GM12878 (cell line): ENCODE measurements around the gene USP31. TPM values are rescaled to one million over a fixed set of nuclear protein-coding genes. Genes with fewer than 3 reads are reported as not detected.
A peak's percentile ranks its signal among the peaks of the same experiment; 100 is the strongest.

Experiments used
- ATAC-seq: fragments of 200-7000 bp; cut with Tn5 transposase; 3 replicates; pipeline ENCODE4 v1.9.1; 2020; ENCODE audit warnings: mild to moderate bottlenecking, moderate library complexity
- BruUV-seq: library from RNA; stranded (reverse); fragments of 400-500 nt; replicated peaks from 2 replicates; lab custom pipeline; 2021; lab: Mats Ljungman, UMichigan
- CTCF ChIA-PET: fragments of 300-600 bp; sonication (Branson Sonifier 250); formaldehyde crosslinking; extraction: SDS; loops from one replicate; lab custom pipeline; 2021; ENCODE audit warnings: inconsistent platforms; lab: Yijun Ruan, JAX
- POLR2A ChIA-PET: fragments of 350-600 bp; formaldehyde crosslinking; extraction: SDS; loops from one replicate; lab custom pipeline; 2021; ENCODE audit warnings: inconsistent platforms; lab: Charles Lee
- RAD21 ChIA-PET: fragments of 300-600 bp; sonication (Branson Sonifier 250); formaldehyde crosslinking; loops from one replicate; lab custom pipeline; 2023; ENCODE audit warnings: antibody characterized with exemption; ENCODE audit not compliant: unreplicated experiment; lab: Charles Lee
- SMC1A ChIA-PET: fragments of 300-600 bp; sonication (Branson Sonifier 250); formaldehyde crosslinking; loops from one replicate; lab custom pipeline; 2023; ENCODE audit not compliant: unreplicated experiment, uncharacterized antibody; lab: Charles Lee
- DNase-seq: peaks from one replicate; pipeline ENCODE4 v3.0.0-alpha.2; 2011; ENCODE audit warnings: low read depth, low spot score
- FAIRE-seq: peaks from 3 replicates; lab custom pipeline; 2011; peaks lifted over from hg19 to GRCh38; lab: Jason Lieb, UNC
- H2AFZ ChIP-seq: 2 replicates; pipeline ENCODE4 v1.6.0; 2011; ENCODE audit warnings: low read depth, low read length, control low read depth; ENCODE audit not compliant: control insufficient read depth
- H3K27ac ChIP-seq: 2 replicates; pipeline ENCODE4 v1.5.1; 2011; ENCODE audit warnings: control low read depth; ENCODE audit not compliant: control insufficient read depth, insufficient read depth
- H3K27me3 ChIP-seq, 2 experiments: replicated peaks in 1 of 2; 2 replicates each; pipeline versions ENCODE4 v1.6.0 to v1.6.1; 2011; ENCODE audit warnings: low read length in 1 of 2; ENCODE audit not compliant: control insufficient read depth in 2 of 2, insufficient read depth in 2 of 2
- H3K36me3 ChIP-seq, 2 experiments: 2 replicates each; pipeline ENCODE4 v1.5.1; 2011; ENCODE audit warnings: low read length in 1 of 2; ENCODE audit not compliant: control insufficient read depth in 2 of 2, insufficient read depth in 2 of 2
- H3K4me1 ChIP-seq: 2 replicates; pipeline ENCODE4 v1.6.1; 2011; ENCODE audit warnings: mild to moderate bottlenecking, low read length, moderate library complexity, mixed read lengths; ENCODE audit not compliant: control insufficient read depth, insufficient read depth
- H3K4me2 ChIP-seq: 2 replicates; pipeline ENCODE4 v1.6.0; 2011; ENCODE audit warnings: control low read depth; ENCODE audit not compliant: control insufficient read depth, insufficient read depth
- H3K4me3 ChIP-seq: fragments of 200-600 bp; sonication (generic); 2 replicates; pipeline ENCODE4 v1.5.1; 2016
- H3K79me2 ChIP-seq: 2 replicates; pipeline ENCODE4 v1.6.0; 2011; ENCODE audit warnings: low read length; ENCODE audit not compliant: control insufficient read depth, insufficient read depth
- H3K9ac ChIP-seq: 2 replicates; pipeline ENCODE4 v1.8.0; 2011; ENCODE audit warnings: low read length, control low read depth, mixed read lengths; ENCODE audit not compliant: control insufficient read depth, insufficient read depth
- H3K9me3 ChIP-seq: replicated peaks from 3 replicates; pipeline ENCODE4 v1.5.1; 2011; ENCODE audit warnings: mild to moderate bottlenecking, low read length; ENCODE audit not compliant: control insufficient read depth, insufficient read depth
- H4K20me1 ChIP-seq: 2 replicates; pipeline ENCODE4 v1.6.0; 2011; ENCODE audit not compliant: control insufficient read depth, insufficient read depth
- BCLAF1 ChIP-seq: fragments of 450-650 bp; IDR thresholded peaks from 2 replicates; pipeline ENCODE4 v1.6.1; 2017; ENCODE audit warnings: antibody characterized with exemption, mild to moderate bottlenecking, moderate library complexity
- ETV6 ChIP-seq, 2 experiments: fragments of 450-650 bp in 1 of 2; IDR thresholded peaks in 1 of 2; conservative IDR thresholded peaks in 1 of 2; 2 replicates each; pipeline ENCODE4 v1.6.1; 2014; ENCODE audit warnings: antibody characterized with exemption in 1 of 2, borderline replicate concordance in 1 of 2, low read depth in 1 of 2, mild to moderate bottlenecking in 1 of 2, moderate library complexity in 1 of 2
- MTA2 ChIP-seq: fragments of 450-650 bp; IDR thresholded peaks from 2 replicates; pipeline ENCODE4 v1.6.1; 2016; ENCODE audit warnings: low read depth, mild to moderate bottlenecking, moderate library complexity
- MXI1 ChIP-seq: fragments of 150-350 bp; IDR thresholded peaks from 2 replicates; pipeline ENCODE4 v1.6.1; 2011; ENCODE audit warnings: low read depth, mild to moderate bottlenecking, inconsistent platforms, low read length, improper control_type of control experiment
- NRF1 ChIP-seq: conservative IDR thresholded peaks from 2 replicates; pipeline ENCODE4 v1.6.1; 2011; ENCODE audit warnings: mild to moderate bottlenecking, low read depth, low read length, improper control_type of control experiment
- POLR2AphosphoS2 ChIP-seq: IDR thresholded peaks from 2 replicates; pipeline ENCODE4 v1.6.1; 2011; ENCODE audit warnings: low read depth, mild to moderate bottlenecking, low read length, improper control_type of control experiment, moderate library complexity
- POU2F2 ChIP-seq: IDR thresholded peaks from 3 replicates; pipeline ENCODE4 v1.6.1; 2011; ENCODE audit warnings: low read depth, mild to moderate bottlenecking, low read length, borderline replicate concordance
- SMAD1 ChIP-seq: fragments of 450-650 bp; IDR thresholded peaks from 2 replicates; pipeline ENCODE4 v1.6.1; 2018; ENCODE audit warnings: mild to moderate bottlenecking, low read depth; ENCODE audit not compliant: partially characterized antibody
- SP1 ChIP-seq: IDR thresholded peaks from one replicate; pipeline ENCODE4 v1.6.1; 2011; ENCODE audit warnings: low read depth, low read length
- USF1 ChIP-seq: IDR thresholded peaks from 2 replicates; pipeline ENCODE4 v1.6.1; 2011; ENCODE audit warnings: borderline replicate concordance, low read depth, mild to moderate bottlenecking, moderate library complexity, mixed read lengths, low read length; ENCODE audit not compliant: insufficient read depth; ENCODE audit errors: extremely low read length
- YBX1 ChIP-seq: fragments of 450-650 bp; IDR thresholded peaks from 2 replicates; pipeline ENCODE4 v1.6.1; 2016; ENCODE audit warnings: antibody characterized with exemption
- ZNF274 ChIP-seq: IDR thresholded peaks from one replicate; pipeline ENCODE4 v1.8.0; 2011; ENCODE audit not compliant: insufficient read length, insufficient read depth
- WGBS: methylation state at CpG from one replicate; pipeline ENCODE4 v1.1.6; 2016; ENCODE audit warnings: low lambda C conversion rate; ENCODE audit not compliant: insufficient replicate concordance, insufficient coverage; ENCODE audit errors: missing lambda C conversion rate; 5-methylcytosine and 5-hydroxymethylcytosine counted together
- in situ Hi-C: fragments of 300-500 bp; cut with MboI; formaldehyde crosslinking; loops from 9 replicates; pipeline ENCODE4 v1.14.3; 2018; ENCODE audit warnings: mixed read lengths
- intact Hi-C: fragments of 100-400 bp; cut with micrococcal nuclease; formaldehyde crosslinking; loops from one replicate; pipeline ENCODE4 v1.14.2; 2022; ENCODE audit not compliant: unreplicated experiment
- polyA plus RNA-seq, 11 experiments: library from polyadenylated mRNA; depleted of rRNA in 4 of 11; unstranded in 6 of 11; stranded (reverse) in 5 of 11; fragments of >200 nt; fragmentation: Nextera tagmentation in 4 of 11; fragmentation: Illumina TruSeq in 1 of 11; extraction: Ambion mirVana in 4 of 11; extraction: Trizol in 1 of 11; gene quantifications; 1 replicate in 1 of 11; 2 replicates in 10 of 11; pipeline versions ENCODE4 v1.2.1 to v1.2.3, GENCODE V29; 2011 to 2016; ENCODE audit warnings: inconsistent platforms in 2 of 11, missing spikeins in 2 of 11, low read depth in 1 of 11
- total RNA-seq, 4 experiments: library from RNA; depleted of rRNA in 3 of 4; stranded (reverse); fragments of >200 nt in 3 of 4; fragmentation: Illumina TruSeq in 1 of 4; extraction: Trizol in 1 of 4; gene quantifications; 2 replicates each; pipeline versions ENCODE4 v1.2.1 to v1.2.3, GENCODE V29; 2013 to 2021
- TF ChIP-seq, protein P1 (sequence below): fragments of 450-650 bp; formaldehyde crosslinking; IDR thresholded peaks from 2 replicates; pipeline ENCODE4 v1.5.0; 2022; ENCODE audit warnings: mild to moderate bottlenecking, missing genetic modification characterization

The USP31 gene
- total and polyA plus RNA-seq, 10 of the 15 experiments (the other 5 are each of a cell fraction or from before 2014, with no cell fraction given): 0.87 to 6.5 (median 3.2) TPM

DNA sequence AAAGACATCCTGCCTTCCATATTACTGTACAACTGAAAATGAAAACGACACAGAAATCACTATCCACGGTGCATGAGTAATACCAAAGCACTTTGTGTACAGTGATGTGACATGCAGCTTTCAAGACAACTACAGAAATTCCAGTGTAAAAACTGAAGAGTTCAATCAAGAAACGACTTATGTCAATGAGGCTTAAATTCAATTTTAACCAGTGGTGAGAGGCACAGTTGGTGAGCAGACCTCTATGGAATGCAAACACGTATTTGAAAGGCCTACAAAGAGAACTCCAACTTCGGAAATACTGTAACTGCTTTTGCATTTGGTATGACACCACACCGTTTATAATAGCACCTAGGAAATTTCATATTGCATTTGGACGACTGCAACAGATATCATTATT is 87.6 kb downstream of the USP31 start (continued):
- TF ChIP-seq MXI1: no peak
- no peak for TF ChIP-seq MTA2

DNA sequence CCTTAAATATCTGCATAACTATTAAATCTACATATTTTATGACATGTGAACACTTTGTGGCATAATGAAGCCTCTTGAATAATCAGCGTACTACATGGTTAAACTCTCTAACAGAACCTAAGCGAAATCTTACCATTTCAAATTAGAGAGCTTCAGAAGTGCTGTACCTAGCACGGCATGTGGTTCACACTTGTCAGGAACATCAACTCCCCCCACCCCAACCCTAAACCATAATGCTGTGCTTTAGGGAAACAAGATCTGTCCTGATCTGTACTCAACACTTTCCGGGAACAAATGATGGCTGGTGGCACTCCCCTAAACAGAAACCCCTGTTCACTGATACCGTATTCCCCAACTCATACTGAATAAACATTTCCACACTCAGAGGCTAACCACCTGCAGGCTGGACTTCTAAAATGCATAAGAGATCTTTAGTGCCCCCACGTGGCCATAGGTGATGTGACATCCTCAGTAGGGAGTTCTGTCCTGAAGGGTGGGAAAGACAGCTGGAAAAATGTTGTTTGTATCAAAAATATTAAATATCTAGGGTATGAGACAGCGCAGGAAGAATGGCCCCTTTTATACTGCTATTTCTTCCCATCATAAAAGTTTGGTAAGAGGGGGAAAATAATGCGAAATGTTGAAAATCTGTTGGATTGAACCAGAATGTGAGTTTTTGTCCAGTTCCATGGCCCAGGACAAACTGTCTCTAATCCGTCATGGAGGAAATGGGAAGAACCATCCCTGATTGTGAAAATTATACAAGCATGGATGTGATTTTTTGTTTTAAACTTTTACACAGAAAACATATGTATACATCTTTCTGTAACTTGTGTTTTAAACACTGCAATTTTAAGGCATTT is 88.6 kb downstream of the USP31 start:
- RAD21 ChIA-PET: interaction anchor here (0.6 to 1.4 kb wide), 5 partner anchors 14 to 162 kb away, joined by 3 to 5 read pairs (median 4); no protein-coding TSS in a partner anchor
- intact Hi-C loops: loop anchor here (1.0 to 10.0 kb wide), 4 partner anchors 162 to 1506 kb away; no protein-coding TSS in a partner anchor
- H3K4me1 ChIP-seq: no peaks in the 10 kb centered on the region
- H3K27me3 ChIP-seq: no peaks in the 10 kb centered on the region
- H3K36me3 ChIP-seq: no peaks in the 10 kb centered on the region
- H3K4me3 ChIP-seq: no peak overlapping the region
- FAIRE-seq: peak; percentile 78
- CTCF ChIA-PET: interaction anchor here (0.6 to 2.6 kb wide), 15 partner anchors 8 to 374 kb away, joined by 3 to 10 read pairs (median 4); no protein-coding TSS in a partner anchor
- 25% methylated on average over 9 of the region's 9 CpGs for WGBS
- H2AFZ ChIP-seq: no peak overlapping the region
- no TSS peak for BruUV-seq
- peak; percentile 91 for ATAC-seq
- H3K9me3 ChIP-seq: no peaks in the 10 kb centered on the region
- DNase-seq: peak; percentile 7
- H3K27ac ChIP-seq: no peak overlapping the region
- POLR2A ChIA-PET: no interaction called here
- H3K4me2 ChIP-seq: no peak overlapping the region
- H3K79me2 ChIP-seq: no peaks in the 10 kb centered on the region
- no peak overlapping the region for H3K9ac ChIP-seq
- H4K20me1 ChIP-seq: no peaks in the 10 kb centered on the region
- SMC1A ChIA-PET: interaction anchor here (0.7 to 1.5 kb wide), 3 partner anchors 44 to 161 kb away, joined by 3 to 6 read pairs (median 3); no protein-coding TSS in a partner anchor
- in situ Hi-C loops: loop anchor here (10.0 kb wide), 1 partner anchor 1506 kb away; no protein-coding TSS in a partner anchor
- no peak for TF ChIP-seq SMAD1
- TF ChIP-seq POLR2AphosphoS2: no peak
- TF ChIP-seq NRF1: no peak
- TF ChIP-seq YBX1: no peak
- no peak for TF ChIP-seq ZNF274
- peak; percentile 78; the same call in 1 of the 3 replicates for TF ChIP-seq POU2F2
- TF ChIP-seq USF1: no peak
- no peak for TF ChIP-seq ETV6 (conservative IDR thresholded peaks at IDR 0.05 in 1 of 2, IDR thresholded peaks at IDR 0.05 in 1 of 2; ENCODE audit: borderline replicate concordance in 1 of 2, low read depth in 1 of 2)
- no peak for TF ChIP-seq SP1
- TF ChIP-seq, protein P1, sequence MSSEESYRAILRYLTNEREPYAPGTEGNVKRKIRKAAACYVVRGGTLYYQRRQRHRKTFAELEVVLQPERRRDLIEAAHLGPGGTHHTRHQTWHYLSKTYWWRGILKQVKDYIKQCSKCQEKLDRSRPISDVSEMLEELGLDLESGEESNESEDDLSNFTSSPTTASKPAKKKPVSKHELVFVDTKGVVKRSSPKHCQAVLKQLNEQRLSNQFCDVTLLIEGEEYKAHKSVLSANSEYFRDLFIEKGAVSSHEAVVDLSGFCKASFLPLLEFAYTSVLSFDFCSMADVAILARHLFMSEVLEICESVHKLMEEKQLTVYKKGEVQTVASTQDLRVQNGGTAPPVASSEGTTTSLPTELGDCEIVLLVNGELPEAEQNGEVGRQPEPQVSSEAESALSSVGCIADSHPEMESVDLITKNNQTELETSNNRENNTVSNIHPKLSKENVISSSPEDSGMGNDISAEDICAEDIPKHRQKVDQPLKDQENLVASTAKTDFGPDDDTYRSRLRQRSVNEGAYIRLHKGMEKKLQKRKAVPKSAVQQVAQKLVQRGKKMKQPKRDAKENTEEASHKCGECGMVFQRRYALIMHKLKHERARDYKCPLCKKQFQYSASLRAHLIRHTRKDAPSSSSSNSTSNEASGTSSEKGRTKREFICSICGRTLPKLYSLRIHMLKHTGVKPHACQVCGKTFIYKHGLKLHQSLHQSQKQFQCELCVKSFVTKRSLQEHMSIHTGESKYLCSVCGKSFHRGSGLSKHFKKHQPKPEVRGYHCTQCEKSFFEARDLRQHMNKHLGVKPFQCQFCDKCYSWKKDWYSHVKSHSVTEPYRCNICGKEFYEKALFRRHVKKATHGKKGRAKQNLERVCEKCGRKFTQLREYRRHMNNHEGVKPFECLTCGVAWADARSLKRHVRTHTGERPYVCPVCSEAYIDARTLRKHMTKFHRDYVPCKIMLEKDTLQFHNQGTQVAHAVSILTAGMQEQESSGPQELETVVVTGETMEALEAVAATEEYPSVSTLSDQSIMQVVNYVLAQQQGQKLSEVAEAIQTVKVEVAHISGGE (CRISPR knock-in tag): no peak
- TF ChIP-seq BCLAF1: no peak
